HG03354 (cell line): ENCODE data around the gene RUFY1.
"Not testable (repeated sequence)": the region's sequence is repeated elsewhere in the genome, so short reads cannot be mapped to it uniquely, and the experiment has no call there.

ENCODE experiments used
- ATAC-seq: cut with Tn5 transposase; IDR thresholded peaks from one replicate; pipeline ENCODE4 v1.9.1; 2021; ENCODE audit warnings: mild to moderate bottlenecking; ENCODE audit not compliant: unreplicated experiment, poor library complexity, severe bottlenecking

Gene RUFY1

DNA sequence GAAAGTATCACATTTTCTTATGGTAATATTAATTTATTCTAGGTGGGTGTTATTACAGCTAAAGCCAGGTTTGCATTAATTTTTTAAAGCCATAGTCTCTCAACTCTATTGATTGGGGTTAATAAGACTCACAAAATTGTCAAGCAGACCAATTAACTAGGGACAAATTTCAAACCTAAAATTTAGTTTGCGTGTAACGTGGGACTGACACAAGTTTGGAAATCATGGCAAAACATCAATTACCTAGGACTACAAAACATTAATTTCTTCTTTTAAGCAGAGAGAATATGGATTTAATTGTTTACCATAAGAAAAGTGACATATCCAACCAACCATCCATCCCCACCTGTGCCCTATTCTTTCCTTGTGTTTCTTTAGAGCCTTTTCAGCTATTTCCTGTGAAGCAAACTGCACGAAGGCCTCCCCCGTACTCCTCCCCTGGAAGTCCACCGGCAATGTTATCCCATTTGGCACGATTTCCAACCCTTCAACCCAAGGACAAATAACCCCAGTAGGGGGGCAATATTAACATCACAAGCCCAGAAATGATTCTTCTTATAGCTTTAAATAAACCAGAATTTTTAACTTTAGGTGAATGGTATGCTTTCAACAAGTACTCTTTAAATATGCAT lies 68.7 kb downstream of the RUFY1 start:
- no peak for ATAC-seq

DNA sequence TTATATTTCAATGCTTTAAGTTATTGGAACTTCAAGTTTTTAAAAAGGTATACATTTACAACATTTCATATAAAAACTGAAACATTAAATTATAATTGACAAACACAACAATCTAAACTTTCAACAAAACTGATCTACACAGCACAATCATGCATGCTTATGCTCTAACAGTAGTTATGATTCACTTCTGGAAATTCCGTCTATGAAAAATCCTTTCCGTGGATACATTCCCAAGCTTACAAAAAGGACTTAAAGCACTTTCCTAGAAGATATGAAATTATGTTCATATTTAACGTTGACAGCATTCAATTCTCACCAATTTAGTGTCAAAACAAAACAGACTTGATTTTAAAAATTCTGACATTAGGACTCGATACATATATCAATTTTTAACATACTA lies 69.4 kb downstream of the RUFY1 start:
- no peak for ATAC-seq

DNA sequence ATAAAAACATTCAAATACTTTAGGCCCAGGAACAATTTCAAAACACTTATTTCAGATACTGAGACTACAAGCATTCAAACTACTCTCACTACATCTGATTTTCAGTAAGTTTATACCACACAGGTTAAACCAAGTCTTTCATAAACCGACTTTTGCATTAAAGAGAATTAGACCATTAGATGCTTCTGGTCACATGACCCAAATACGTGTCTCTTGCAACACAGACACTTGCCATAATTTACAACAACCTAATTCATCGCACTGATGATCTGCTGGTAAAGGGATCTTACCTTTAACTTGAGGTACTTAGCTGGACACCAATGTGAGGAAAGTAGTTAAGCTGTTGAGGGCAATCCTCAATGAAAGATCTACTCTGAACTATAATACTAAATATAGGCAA lies 69.9 kb downstream of the RUFY1 start:
- ATAC-seq, result no peak

DNA sequence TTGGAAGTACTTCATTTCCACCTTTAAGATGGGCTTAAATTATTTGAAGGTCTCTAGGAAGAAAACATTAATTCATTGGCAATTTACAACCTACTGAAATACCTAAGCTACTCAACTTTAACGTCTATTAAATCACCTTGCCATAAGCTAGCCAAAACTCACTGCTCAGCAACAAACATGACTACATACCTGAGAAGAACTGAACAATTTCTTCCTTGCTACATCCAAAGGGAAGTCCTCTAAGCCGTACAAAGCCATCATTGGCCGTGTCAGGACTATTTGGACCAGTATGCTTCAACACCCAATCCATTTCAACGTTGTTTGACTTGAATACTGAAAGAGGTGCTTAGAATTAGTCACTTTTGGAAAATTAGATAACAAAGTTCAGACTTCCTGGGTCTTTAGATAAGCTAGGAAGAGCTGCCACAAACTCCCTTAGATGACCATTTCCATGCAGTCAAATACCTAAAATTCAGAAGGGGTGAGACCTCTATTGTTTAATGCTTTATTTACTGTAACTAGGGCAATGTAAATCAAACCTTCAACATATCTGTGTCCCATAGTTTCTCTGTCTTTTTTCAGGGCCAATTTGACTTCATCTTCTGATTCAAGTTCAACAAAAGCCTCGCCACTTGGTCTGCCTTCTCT lies 70.5 kb downstream of the RUFY1 start:
- ATAC-seq, result no peak

DNA sequence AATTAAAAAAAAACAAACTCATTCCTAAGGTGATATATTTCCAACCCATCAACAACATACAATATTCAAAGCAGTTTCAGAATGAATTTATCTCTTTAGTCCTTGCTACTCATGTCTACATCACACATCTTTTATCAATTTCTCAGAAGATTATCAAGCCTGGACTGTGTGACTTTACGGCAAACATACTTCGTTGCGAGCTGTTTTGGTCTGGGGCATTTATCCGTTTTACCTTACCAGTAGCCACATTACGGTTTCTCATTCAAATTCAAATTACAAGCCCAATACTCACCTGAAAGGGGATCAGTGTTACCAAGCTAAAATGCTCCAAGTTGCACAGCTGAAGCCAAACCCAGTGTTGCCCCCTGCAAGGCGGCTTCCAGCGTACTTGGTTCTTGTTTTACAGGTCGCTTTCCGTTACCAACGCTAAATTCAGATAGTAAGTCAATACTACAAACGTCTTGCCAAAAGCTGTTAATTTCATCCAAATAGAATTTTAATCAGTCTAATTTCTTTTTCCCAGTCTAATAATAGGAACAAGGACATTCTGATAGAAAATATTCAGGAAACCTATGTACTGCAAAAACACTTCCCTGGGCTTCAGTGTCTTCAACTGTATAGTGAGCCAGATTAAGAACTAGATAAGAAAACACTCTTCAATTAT lies 71.3 kb downstream of the RUFY1 start:
- no peak for ATAC-seq

DNA sequence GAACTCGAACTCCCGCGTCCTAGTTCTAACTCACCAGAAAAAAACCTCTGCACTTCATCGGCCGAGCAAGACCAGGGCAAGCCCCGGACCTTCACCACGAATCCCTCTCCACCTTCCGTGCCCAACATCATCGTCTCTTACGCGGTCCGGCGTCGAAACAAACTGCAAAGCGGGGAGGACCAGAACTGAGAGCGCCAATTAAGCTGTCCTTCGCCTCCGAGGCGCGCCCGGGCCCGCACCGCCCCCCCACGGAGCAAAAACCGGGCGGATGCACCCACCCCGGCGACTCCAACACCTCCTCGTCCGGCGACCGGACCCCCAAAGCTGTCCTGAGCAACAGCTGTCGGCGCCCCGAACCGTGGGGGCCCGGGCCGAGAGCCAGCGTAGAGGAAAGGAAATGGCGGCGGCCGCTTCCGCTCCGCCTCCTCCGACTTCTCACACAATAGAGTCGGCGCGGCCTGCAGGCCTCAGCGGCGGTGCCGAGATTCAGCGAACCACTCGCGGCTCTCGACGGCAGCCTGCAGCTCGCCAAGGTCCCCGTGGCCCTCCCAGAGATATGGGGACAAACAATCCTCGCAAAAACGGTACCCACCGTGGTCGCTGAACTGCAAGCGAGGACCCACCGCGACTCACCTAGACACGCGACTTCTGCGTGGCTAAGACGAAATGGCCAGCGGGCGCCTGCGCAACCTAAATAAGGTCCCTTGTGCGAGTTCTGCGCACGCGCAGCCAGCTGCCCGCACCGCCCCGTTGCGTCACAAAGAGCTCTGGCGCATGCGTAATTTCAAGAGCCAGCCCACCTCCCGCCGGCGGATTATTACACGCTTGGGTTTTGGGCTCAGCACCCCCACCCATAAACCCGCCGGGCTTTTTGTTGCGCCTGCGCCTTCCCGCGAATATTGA lies 72.9 kb downstream of the RUFY1 start, which contains the start of gene HNRNPH1:
HNRNPH1 (minus strand) TSS at position 669 of the 903 bp plus-strand sequence; CDS start at position 131, 538 bp downstream.
- peak; percentile 80 for ATAC-seq

DNA sequence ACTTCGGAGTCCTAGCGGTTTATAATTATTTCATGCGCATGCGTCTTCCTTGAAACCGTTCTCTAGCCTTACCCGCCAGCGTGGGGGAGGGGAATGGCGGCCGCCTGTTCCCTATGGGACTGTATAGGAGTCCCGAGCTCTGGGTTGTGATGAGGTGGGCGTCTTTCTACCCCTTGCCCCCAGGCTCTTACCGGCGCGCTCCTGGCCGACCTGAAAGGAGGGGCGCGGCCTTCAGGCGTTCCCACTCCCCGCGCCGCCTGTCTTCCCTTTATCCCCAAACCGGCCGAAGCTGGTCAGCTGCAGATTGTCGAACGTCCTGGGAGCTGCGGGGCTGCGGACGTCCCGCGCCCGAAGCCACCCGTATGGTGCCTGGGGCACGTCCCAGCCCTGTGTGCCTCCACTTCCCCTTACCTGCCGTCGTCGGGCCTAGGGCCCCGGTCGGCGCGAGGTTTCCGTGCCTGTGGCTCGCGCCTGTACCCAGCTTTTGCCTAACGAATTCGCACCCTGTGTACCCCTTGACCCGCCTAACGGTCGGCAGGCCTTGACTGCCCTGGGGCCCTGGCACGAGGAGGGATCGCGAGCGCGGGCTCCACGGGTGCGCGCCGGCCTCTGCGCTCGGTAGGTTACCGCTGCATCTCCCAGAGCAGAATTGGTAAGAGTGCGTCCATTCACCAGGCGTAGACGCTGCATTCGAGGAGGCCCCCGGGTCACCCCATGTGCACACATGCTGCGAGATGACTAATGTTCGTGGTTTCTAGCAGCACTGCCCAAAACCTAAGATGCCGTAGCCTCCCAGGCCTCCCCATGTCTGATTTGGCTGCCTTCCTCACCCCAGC lies 73.8 kb downstream of the RUFY1 start:
- peak; percentile 19 for ATAC-seq

DNA sequence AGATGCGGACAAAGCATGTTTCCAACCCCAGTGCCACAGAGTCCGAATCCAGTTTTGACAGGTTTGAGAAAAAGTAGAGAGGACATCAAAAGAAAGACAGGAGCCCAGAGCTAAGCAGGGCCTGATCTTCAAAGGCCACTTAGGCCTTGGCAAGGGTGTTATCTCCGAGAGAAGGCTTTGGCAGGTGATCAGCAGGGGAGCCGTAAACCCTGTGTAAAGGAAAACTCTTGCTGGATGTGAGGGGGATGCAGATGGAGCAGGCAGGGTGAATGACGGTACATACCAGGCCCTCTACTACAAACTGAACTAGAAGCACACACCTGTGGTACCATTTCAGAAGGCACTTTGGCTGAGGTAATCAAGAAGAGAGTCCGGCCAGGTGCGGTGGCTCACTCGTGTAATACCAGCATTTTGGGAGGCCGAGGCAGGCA lies 74.5 kb downstream of the RUFY1 start:
- ATAC-seq, result no peak

DNA sequence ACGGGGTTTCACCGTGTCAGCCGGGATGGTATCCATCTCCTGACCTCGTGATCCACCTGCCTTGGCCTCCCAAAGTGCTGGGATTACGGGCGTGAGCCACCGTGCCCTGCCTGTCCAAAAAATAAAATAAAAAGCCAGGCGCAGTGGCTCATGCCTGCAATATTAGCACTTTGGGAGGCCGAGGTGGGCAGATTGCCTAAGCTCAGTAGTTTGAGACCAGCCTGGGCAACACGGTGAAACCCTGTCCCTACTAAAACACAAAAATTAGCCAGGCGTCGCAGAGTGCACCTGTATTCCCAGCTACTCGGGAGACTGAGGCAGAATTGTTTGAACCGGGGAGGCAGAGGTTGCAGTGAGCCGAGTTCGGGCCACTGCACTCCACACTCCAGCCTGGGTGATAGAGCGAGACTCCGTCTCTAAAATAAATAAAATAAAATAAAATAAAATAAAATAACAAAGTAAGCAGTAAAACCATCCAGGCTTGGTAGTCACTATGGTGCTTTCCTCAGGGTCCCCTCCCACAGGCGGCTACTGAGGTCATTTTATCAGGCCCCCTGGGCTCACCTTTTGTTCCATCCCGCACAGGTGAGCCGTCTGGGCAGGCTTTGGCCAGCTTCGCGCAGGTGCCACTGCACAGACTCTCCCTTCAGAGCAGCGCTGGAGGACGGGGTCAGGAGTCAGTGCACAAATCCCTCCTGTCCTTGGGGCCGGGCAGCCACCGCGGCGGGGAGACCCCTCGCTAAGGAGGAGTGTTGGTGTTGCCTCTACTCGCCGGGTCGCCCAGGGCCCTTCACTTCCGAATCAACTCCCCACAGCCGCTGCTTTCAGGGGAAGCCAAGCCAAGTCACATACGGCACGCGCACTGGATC lies 83.4 kb downstream of the RUFY1 start:
- peak; percentile 74 for ATAC-seq

- peak; percentile 94 for ATAC-seq
These were observed 84.2 kb downstream of the RUFY1 start for GRCh38 chr5:179634370-179635172.

DNA sequence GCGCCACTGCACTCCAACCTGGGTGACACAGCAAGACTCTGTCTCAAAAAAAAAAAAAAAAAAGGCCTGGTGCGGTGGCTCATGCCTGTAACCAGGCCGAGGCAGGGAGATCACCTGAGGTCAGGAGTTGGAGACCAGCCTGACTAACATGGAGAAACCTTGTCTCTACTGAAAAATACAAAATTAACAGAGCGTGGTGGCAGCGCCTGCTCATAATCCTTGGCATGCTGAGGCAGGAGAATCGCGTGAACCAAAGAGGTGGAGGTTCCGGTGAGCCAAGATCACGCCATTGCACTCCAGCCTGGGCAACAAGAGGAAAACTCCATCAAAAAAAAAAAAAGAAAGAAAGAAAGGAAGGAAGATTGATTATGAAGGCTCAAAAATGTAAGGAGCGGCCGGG lies 88.9 kb downstream of the RUFY1 start:
- not testable (repeated sequence) for ATAC-seq

GRCh38 chr5:179641745-179642144 lies 91.4 kb downstream of the RUFY1 start:
- ATAC-seq, result not testable (repeated sequence)

DNA sequence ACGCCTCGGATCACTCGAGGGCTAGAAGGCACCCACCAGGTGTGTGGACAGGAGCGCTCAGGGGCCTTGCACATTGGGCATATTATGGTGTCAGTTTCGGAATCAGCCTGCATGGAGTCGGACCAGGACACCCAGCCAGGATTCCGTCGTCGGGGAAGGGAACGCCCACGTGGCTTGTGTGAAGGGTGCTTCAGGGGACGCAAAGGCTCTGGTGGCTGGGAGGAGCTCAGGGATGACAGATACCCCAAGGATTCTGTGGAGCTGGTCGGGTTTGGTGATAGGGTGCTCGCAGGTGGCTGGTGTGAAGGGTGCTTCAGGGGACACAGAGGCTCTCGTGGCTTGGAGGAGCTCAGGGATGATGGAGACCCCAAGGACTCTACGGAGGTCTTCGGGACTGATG lies 92.3 kb downstream of the RUFY1 start:
- ATAC-seq, result not testable (repeated sequence)

DNA sequence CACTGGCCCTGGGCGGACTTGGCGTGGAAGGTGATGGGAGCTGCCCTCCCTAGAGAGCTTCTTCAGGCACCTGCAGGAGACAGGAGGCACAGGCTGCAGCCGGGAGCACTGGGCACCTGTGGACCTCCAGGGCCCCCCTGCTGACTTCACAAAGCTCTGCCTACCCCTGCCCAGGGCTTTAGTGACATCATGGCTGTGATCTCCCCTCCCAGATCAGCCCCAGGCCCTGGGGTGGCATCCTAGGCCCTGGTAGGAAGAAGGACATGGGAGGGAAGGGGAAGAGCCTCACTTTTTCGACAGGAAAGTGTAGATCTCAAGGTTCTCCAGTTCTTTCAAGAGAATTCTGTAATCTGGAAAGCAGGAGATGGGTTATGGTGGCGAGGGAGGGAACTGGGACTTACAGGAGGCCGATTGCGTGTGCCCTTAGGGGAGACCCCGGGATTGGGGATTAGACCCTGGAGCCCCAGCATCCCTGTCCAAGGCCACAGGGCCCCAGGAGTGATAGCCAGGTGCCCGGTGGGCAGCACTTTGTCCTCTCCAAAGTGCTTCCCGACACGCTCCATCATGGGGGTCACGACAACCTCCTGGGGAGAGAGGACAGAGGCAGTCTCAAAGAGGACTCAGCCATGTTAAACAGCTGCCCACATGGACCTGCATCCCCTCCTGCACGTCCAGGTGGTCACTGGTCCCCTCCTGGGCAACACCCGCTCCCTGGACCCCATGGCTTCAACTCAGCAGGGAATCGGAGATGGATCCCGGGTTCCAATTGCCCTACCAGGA lies 93.0 kb downstream of the RUFY1 start:
- not testable (repeated sequence) for ATAC-seq

DNA sequence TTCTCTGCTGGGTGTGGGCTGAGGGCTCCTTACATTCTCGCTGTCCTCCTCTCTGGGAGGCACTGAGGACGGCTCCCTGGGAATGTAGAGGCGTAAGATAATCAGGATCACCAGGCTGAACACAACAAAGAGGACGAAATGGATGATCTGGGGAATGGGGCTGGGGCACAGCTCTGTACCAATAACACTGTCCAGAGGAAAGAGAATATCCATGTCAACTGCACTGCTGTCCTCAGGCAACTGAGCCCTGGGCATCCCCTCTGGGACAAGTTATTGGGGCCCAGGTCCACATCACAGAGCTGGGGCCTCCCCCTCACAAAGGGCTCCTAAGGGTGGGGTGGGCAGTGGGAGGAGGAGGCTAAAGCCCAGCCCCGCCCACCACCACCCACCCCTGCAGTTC lies 94.4 kb downstream of the RUFY1 start:
- ATAC-seq, result not testable (repeated sequence)

DNA sequence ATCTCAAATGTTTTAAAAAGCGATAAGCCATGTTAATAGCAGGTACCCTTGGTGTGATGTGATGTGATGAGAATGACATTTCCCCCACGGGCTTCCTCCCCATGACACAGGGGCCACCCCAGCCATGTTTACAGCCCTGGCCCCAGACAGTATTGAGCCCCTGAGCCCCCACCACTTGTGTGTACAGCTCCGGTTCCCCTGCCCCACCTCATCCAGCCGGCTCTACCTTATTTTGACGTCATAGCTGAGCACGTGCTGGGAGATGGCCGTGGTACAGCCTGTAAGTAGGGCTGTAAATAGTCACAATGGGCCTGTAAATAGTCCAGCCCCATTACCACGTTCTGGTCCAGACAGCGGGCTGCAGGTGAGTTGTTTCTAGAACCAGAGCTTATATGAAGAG lies 98.1 kb downstream of the RUFY1 start:
- no peak for ATAC-seq
